ENCODE data around the gene PRDM11.

Gene PRDM11

GRCh38 chr11:45225277-45225676, 78.8 kb downstream of the PRDM11 start:
- Histone ChIP-seq H3K4me3 (IDR thresholded peaks at IDR 0.05; ENCODE audit: insufficient read depth, low read depth, low read length) (no peak overlapping the region), H3K9ac (no peak overlapping the region), H3K4me2 (no peak overlapping the region), H3K36me3 (ENCODE audit: insufficient read depth) (no peaks in the 10 kb centered on the region), H3K27me3 (ENCODE audit: insufficient read depth, low read depth) (no peaks in the 10 kb centered on the region), H2AFZ (ENCODE audit: low read depth) (no peak overlapping the region), H3K27ac (no peak overlapping the region), H4K20me1 (ENCODE audit: insufficient read depth) (no peaks in the 10 kb centered on the region), H3K4me1 (ENCODE audit: low read depth, poor library complexity, severe bottlenecking) (no peaks in the 10 kb centered on the region), H3K79me2 (ENCODE audit: insufficient read depth, low read depth) (no peaks in the 10 kb centered on the region)
- no peak for TF ChIP-seq CTCF (conservative IDR thresholded peaks at IDR 0.05; ENCODE audit: low read depth, low read length)

- Histone ChIP-seq H3K27me3 (ENCODE audit: insufficient read depth, low read depth) (no peaks in the 10 kb centered on the region), H3K27ac (no peak overlapping the region), H4K20me1 (ENCODE audit: insufficient read depth) (no peaks in the 10 kb centered on the region), H3K9ac (no peak overlapping the region), H2AFZ (ENCODE audit: low read depth) (no peak overlapping the region), H3K4me3 (IDR thresholded peaks at IDR 0.05; ENCODE audit: insufficient read depth, low read depth, low read length) (no peak overlapping the region), H3K4me1 (ENCODE audit: low read depth, poor library complexity, severe bottlenecking) (no peaks in the 10 kb centered on the region), H3K4me2 (no peak overlapping the region), H3K79me2 (ENCODE audit: insufficient read depth, low read depth) (no peaks in the 10 kb centered on the region), H3K36me3 (ENCODE audit: insufficient read depth) (no peaks in the 10 kb centered on the region)
- TF ChIP-seq CTCF (conservative IDR thresholded peaks at IDR 0.05; ENCODE audit: low read depth, low read length), result no peak
These were observed 79.8 kb downstream of the PRDM11 start for GRCh38 chr11:45225961-45226871.

- TF ChIP-seq CTCF (conservative IDR thresholded peaks at IDR 0.05; ENCODE audit: low read depth, low read length), result no peak
- no peak overlapping the region for H2AFZ ChIP-seq (ENCODE audit: low read depth)
- no peaks in the 10 kb centered on the region for H3K36me3 ChIP-seq (ENCODE audit: insufficient read depth)
- no peak overlapping the region for H3K9ac ChIP-seq
- H4K20me1 ChIP-seq (ENCODE audit: insufficient read depth), result no peaks in the 10 kb centered on the region
- no peaks in the 10 kb centered on the region for H3K27me3 ChIP-seq (ENCODE audit: insufficient read depth, low read depth)
- H3K4me3 ChIP-seq (IDR thresholded peaks at IDR 0.05; ENCODE audit: insufficient read depth, low read depth, low read length), result no peak overlapping the region
- H3K79me2 ChIP-seq (ENCODE audit: insufficient read depth, low read depth), result no peaks in the 10 kb centered on the region
- no peak overlapping the region for H3K4me2 ChIP-seq
- no peak overlapping the region for H3K27ac ChIP-seq
- no peaks in the 10 kb centered on the region for H3K4me1 ChIP-seq (ENCODE audit: low read depth, poor library complexity, severe bottlenecking)
These were observed 80.5 kb downstream of the PRDM11 start for GRCh38 chr11:45226901-45227300.

GRCh38 chr11:45227836-45228235, 81.4 kb downstream of the PRDM11 start:
- Histone ChIP-seq H4K20me1 (ENCODE audit: insufficient read depth) (no peaks in the 10 kb centered on the region), H2AFZ (ENCODE audit: low read depth) (no peak overlapping the region), H3K36me3 (ENCODE audit: insufficient read depth) (no peaks in the 10 kb centered on the region), H3K79me2 (ENCODE audit: insufficient read depth, low read depth) (no peaks in the 10 kb centered on the region), H3K4me2 (no peak overlapping the region), H3K27me3 (ENCODE audit: insufficient read depth, low read depth) (no peaks in the 10 kb centered on the region), H3K27ac (no peak overlapping the region), H3K4me1 (ENCODE audit: low read depth, poor library complexity, severe bottlenecking) (no peaks in the 10 kb centered on the region), H3K4me3 (IDR thresholded peaks at IDR 0.05; ENCODE audit: insufficient read depth, low read depth, low read length) (no peak overlapping the region), H3K9ac (no peak overlapping the region)
- TF ChIP-seq CTCF (conservative IDR thresholded peaks at IDR 0.05; ENCODE audit: low read depth, low read length), result no peak

Measured in KMS-11 (cell line).